GM12872 (cell line): ENCODE results near the gene IFI27L1.

Experiments used
- TF ChIP-seq, protein P1 (sequence below): IDR thresholded peaks from 3 replicates; pipeline ENCODE4 v1.5.1; 2011; ENCODE audit warnings: low read depth, mild to moderate bottlenecking, low read length, moderate library complexity; ENCODE audit not compliant: insufficient read depth

Gene IFI27L1

DNA sequence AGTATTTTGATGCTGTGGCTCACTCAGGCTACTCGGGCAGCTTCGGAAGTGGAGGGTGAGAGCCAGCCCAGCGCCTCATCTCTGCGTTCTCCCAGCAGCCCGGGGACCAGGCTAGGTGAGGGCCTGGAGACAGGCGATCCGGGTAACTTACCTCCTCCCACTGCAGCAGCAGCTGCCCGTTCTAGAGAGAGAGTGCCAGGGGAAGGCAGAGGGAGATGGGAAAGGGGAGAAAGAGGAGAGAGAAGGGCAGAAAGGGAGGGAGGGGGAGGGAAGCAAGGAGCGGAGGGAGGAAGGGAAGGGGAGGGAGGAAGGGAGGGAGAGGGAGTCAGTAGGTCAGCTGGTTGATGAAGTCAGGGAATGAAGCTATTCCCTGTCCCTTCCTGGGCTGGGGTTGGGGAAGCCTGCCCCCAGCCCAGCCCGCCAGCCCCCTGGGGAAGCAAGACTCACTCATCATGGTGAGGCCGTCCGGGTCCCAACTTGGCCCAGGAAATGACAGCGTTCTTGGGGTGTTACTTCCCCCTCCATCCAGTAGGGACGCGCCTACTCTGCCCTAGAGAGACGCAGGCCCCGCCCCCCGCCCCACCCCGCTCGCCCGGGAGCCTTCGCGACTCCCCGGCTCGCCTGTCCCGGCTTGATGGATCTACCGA lies 48.1 kb downstream of the IFI27L1 start, which contains the start of gene IFI27L2:
IFI27L2 (minus strand) TSS at position 494 of the 647 bp plus-strand sequence; CDS start at position 454, 40 bp downstream.
- TF ChIP-seq, protein P1, sequence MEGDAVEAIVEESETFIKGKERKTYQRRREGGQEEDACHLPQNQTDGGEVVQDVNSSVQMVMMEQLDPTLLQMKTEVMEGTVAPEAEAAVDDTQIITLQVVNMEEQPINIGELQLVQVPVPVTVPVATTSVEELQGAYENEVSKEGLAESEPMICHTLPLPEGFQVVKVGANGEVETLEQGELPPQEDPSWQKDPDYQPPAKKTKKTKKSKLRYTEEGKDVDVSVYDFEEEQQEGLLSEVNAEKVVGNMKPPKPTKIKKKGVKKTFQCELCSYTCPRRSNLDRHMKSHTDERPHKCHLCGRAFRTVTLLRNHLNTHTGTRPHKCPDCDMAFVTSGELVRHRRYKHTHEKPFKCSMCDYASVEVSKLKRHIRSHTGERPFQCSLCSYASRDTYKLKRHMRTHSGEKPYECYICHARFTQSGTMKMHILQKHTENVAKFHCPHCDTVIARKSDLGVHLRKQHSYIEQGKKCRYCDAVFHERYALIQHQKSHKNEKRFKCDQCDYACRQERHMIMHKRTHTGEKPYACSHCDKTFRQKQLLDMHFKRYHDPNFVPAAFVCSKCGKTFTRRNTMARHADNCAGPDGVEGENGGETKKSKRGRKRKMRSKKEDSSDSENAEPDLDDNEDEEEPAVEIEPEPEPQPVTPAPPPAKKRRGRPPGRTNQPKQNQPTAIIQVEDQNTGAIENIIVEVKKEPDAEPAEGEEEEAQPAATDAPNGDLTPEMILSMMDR = peak; percentile 43

DNA sequence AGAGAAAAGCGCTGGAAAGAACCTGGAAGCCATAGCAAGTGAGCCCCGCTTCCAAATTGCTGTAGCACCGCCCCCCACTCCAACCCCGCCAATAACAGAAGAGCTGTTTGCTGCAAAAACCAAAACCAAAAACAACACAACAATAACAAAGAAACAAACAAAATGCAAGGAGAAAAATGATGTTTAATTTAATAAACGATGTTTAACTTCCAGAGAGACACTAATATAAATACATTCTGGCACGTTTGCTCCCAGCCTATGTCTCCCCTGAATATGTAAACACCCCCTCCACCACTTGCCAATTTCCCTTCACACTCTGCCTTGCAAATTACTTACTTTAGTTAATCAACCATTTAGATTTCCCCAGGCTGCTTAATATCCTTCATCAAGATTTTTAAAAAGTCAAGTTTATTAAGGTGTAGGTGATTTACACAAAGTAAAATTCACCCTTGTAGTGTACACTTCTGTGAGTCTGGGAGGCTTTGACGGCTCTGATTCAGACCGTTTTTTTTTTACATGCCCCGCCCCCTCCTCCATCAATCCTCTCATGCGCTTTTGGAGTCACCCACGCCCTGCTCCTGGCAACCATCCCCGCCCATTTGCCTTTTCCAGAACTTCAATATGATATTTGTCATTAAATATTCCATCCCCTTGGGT lies 48.8 kb downstream of the IFI27L1 start:
- TF ChIP-seq, protein P1 = no peak

DNA sequence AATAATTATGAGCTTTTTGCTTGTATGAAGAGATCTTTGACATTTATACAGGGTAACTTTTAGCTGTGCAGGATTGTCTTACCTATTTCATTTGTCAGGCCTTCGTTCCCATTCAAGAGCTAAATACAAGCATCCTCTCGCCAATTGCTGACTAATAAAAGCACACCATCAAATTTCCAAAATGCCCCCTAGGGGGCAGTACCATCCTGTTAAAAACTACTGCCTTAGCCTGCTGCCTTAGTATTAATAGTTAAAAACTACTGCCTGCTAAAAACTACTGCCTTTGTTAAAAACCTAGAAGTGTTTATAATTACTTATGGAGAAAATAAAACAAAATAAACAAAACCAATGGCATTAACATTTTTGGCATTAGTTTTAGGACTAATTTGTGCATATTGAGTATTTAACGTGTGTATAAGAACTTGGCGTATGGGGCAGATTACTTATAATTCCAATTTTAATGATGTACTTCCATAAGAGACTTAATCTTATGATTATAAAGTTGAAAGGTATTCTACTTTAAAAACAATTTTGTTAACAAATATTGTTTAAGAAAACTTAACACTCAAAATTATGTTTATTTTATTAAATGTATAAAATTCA lies 51.3 kb downstream of the IFI27L1 start:
- TF ChIP-seq, protein P1 = peak; percentile 73

DNA sequence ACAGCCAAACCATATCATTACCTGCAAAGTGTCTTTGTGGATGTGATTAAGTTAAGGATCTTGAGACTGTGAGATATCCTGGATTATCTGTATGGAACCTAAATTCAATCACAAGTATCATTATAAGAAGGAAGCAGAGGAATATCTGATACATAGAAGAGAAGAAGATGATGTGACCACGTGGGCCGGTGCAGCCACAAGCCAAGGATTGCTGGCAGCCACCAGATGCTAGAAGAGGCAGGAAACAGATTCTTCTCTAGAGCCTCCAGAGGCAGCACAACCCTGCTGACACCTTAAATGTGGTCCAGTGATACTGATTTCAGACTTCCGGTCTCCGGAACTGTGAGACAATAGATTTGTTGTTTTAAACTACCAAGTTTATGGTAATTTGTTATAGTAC lies 54.4 kb downstream of the IFI27L1 start:
- TF ChIP-seq, protein P1 = no peak

DNA sequence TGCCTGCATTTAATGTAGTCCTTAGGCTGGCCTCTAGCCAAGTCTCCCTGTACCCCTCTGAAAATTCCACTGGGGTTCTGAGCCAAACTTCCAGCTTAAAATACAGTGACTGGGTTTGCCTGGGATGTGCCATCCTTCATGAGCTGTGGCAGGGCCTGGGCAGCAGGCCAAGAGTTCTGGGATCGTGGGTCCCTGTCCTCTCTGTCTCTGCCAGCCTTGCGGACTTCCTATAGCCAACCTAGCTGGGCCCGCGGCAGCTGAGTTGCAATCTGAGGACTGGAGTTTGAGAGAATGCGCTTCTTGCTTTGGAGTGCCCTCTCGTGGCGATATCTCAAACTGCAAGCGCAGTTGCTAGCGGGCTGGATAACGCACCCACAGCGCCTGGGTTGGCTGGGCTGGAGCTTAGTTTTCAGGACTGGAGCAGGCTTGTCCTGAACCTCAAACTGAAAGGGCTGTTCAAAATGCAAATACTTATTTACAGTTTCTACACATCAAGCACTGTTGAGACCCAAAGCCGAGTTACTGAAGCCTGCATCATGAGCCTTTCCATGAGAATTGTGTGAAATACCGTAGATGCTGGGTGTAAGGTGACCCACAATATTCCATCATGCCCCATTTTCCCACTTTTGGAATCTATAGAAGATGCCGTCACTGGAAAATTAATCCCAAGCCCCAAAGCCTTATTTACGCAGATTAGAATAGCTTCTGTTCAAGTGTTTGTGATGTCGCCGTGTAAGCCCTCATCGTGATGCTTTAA lies 55.6 kb downstream of the IFI27L1 start:
- TF ChIP-seq, protein P1 = peak; percentile 99

DNA sequence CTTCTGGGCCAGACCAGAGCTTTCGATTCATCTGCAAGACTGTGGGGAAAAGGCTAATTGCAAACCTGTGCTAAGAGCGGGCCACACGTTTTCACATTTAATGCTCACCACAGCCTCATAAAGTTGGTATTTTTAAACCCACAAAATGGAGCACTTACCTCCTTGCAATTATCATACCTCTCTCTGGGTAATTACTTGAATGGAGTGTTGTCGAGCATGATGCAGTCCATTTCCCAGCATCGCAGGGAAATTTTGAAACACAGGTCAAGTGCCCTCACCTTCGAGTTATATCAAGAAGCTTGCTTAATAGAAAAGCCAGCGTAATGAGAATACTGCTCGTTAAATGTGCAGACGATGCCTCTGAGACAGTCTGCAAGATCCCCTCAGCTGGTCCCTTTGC lies 57.1 kb downstream of the IFI27L1 start:
- TF ChIP-seq, protein P1 = no peak

DNA sequence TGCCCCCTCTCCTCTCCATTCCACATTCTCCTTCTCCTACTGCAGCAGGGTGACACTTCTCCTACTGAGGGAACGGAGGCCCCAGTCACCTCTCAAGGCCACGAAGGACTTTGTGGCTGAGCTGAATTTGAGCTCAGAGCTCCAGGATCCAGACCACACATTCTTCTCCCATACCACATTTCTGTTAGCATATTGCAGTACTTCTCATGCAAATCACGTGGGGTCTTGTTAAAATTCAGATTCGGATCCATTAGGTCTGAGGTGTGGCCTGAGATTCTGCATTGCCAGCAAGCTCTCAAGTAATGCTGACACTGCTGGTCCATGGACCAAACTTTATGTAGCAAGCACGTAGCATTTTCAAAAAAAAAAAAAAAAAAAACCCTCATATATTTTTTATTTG lies 57.9 kb downstream of the IFI27L1 start:
- TF ChIP-seq, protein P1 = no peak
